Measurements from ENCODE around the gene SH3RF2. TPM values are rescaled to one million over a fixed set of nuclear protein-coding genes. Genes with fewer than 3 reads are reported as not detected.
A peak's percentile ranks its signal among the peaks of the same experiment; 100 is the strongest.

Gene SH3RF2
- total RNA-seq, 1 donor from 2014 or later: 0.38 TPM

GRCh38 chr5:145925353-145925752 lies 11.0 kb upstream of the SH3RF2 start:
- peaks cover 25% of the 10 kb centered on the region for H3K4me1 Mint-ChIP-seq (ENCODE audit: unreplicated experiment)
- no peak overlapping the region for H3K4me3 Mint-ChIP-seq (ENCODE audit: unreplicated experiment)
- H3K9me3 Mint-ChIP-seq (ENCODE audit: unreplicated experiment): no peaks in the 10 kb centered on the region
- no peaks in the 10 kb centered on the region for H3K27me3 Mint-ChIP-seq (ENCODE audit: unreplicated experiment)
- H3K36me3 Mint-ChIP-seq (ENCODE audit: unreplicated experiment): no peaks in the 10 kb centered on the region
- no peak for DNase-seq (ENCODE audit: extremely low spot score, unreplicated experiment)
- peak overlapping the region; percentile 73 for H3K27ac Mint-ChIP-seq (ENCODE audit: unreplicated experiment)
- TF ChIP-seq CTCF (IDR thresholded peaks at IDR 0.05): no peak

- H3K4me1 Mint-ChIP-seq (ENCODE audit: unreplicated experiment): peaks cover 25% of the 10 kb centered on the region
- H3K27ac Mint-ChIP-seq (ENCODE audit: unreplicated experiment): peak overlapping the region; percentile 73
- H3K9me3 Mint-ChIP-seq (ENCODE audit: unreplicated experiment): no peaks in the 10 kb centered on the region
- H3K27me3 Mint-ChIP-seq (ENCODE audit: unreplicated experiment): no peaks in the 10 kb centered on the region
- H3K36me3 Mint-ChIP-seq (ENCODE audit: unreplicated experiment): no peaks in the 10 kb centered on the region
- H3K4me3 Mint-ChIP-seq (ENCODE audit: unreplicated experiment): no peak overlapping the region
- DNase-seq (ENCODE audit: extremely low spot score, unreplicated experiment): no peak
- no peak for TF ChIP-seq CTCF (IDR thresholded peaks at IDR 0.05)
These were observed 10.6 kb upstream of the SH3RF2 start for GRCh38 chr5:145925803-145926202.

GRCh38 chr5:145931718-145932117 lies 4.7 kb upstream of the SH3RF2 start:
- no peak for DNase-seq (ENCODE audit: extremely low spot score, unreplicated experiment)
- H3K4me1 Mint-ChIP-seq (ENCODE audit: unreplicated experiment): peaks cover 22% of the 10 kb centered on the region

GRCh38 chr5:145934276-145934675 lies 2.1 kb upstream of the SH3RF2 start:
- no peak for TF ChIP-seq CTCF (IDR thresholded peaks at IDR 0.05)
- Mint-ChIP-seq H3K27me3 (ENCODE audit: unreplicated experiment) (no peaks in the 10 kb centered on the region), H3K4me1 (ENCODE audit: unreplicated experiment) (peaks cover 32% of the 10 kb centered on the region), H3K36me3 (ENCODE audit: unreplicated experiment) (no peaks in the 10 kb centered on the region), H3K27ac (ENCODE audit: unreplicated experiment) (no peak overlapping the region), H3K4me3 (ENCODE audit: unreplicated experiment) (no peak overlapping the region), H3K9me3 (ENCODE audit: unreplicated experiment) (no peaks in the 10 kb centered on the region)
- DNase-seq (ENCODE audit: extremely low spot score, unreplicated experiment): no peak

More at GRCh38 chr5:145931718-145932117, 4.7 kb upstream of the SH3RF2 start:
- H3K27ac Mint-ChIP-seq (ENCODE audit: unreplicated experiment): no peak overlapping the region
- no peaks in the 10 kb centered on the region for H3K27me3 Mint-ChIP-seq (ENCODE audit: unreplicated experiment)
- H3K9me3 Mint-ChIP-seq (ENCODE audit: unreplicated experiment): no peaks in the 10 kb centered on the region
- TF ChIP-seq CTCF (IDR thresholded peaks at IDR 0.05): no peak
- H3K36me3 Mint-ChIP-seq (ENCODE audit: unreplicated experiment): no peaks in the 10 kb centered on the region
- no peak overlapping the region for H3K4me3 Mint-ChIP-seq (ENCODE audit: unreplicated experiment)

- no peak overlapping the region for H3K4me3 Mint-ChIP-seq (ENCODE audit: unreplicated experiment)
- H3K4me1 Mint-ChIP-seq (ENCODE audit: unreplicated experiment): peaks cover 43% of the 10 kb centered on the region
- TF ChIP-seq CTCF (IDR thresholded peaks at IDR 0.05): no peak
- H3K27ac Mint-ChIP-seq (ENCODE audit: unreplicated experiment): no peak overlapping the region
- H3K9me3 Mint-ChIP-seq (ENCODE audit: unreplicated experiment): no peaks in the 10 kb centered on the region
- no peak for DNase-seq (ENCODE audit: extremely low spot score, unreplicated experiment)
- no peaks in the 10 kb centered on the region for H3K36me3 Mint-ChIP-seq (ENCODE audit: unreplicated experiment)
- H3K27me3 Mint-ChIP-seq (ENCODE audit: unreplicated experiment): no peaks in the 10 kb centered on the region
These were observed 1.3 kb downstream of the SH3RF2 start for GRCh38 chr5:145937432-145938250.
